Measurements from ENCODE around the gene GTF2F1. TPM values are rescaled to one million over a fixed set of nuclear protein-coding genes. Genes with fewer than 3 reads are reported as not detected.

GTF2F1 gene
- total RNA-seq, 1 experiment from 2014 or later, result 67.2 TPM

DNA sequence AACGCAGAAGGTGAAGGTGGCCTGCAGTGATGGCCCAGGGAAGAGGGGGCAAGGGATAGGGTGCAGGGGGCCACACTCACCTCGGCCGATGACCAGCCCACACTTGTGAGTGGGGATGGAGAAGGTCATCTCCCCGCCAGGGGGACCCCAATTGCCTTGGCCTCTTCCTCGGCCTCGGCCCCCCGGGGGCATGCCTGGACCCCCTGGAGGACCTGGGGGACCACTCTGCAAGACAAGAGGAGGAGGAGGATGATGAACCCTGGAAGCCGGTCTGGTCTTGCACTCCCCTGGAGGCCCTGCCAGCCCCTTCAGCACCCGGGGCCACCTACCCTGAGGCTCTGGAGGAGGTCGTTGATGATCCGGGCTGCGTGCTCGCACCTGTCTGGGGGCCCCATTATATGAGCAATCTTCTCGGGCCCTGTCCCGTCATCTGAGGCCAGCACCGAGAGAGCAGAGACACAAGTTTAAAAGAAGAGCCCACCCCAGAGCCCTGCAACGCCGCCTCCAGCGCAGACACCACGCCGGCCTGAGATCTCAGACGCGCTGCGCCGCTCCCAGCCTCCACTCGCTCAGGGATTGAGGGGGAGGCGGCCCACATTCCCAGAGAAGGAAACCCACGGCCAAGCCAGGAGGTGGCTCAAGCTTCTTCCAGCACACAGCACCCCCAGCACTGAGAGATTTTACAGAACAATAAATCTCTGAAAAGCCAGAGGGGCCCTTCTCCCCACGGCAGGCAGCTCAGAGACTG lies 23.9 kb upstream of the GTF2F1 start:
- peaks cover 3% of the 10 kb centered on the region for H3K79me1 ChIP-seq (ENCODE audit: insufficient read depth, low read depth, low read length, poor library complexity, severe bottlenecking)
- WGBS (ENCODE audit: extremely low coverage, insufficient read length, low lambda C conversion rate), result no CpG with 5 or more reads among the region's 29 CpGs
- H3K9ac ChIP-seq (ENCODE audit: extremely low read depth, insufficient read length, low read length), result no peak overlapping the region
- no peak overlapping the region for H3K4me2 ChIP-seq (ENCODE audit: insufficient read depth, insufficient read length, low read length)
- no peak overlapping the region for H2BK120ac ChIP-seq (ENCODE audit: low read depth, low read length, poor library complexity, severe bottlenecking)
- H3K27me3 ChIP-seq (ENCODE audit: insufficient read depth, low read length), result no peaks in the 10 kb centered on the region
- H4K20me1 ChIP-seq (ENCODE audit: control insufficient read depth, insufficient read depth, insufficient read length), result no peaks in the 10 kb centered on the region
- no peak overlapping the region for H3K14ac ChIP-seq (ENCODE audit: insufficient read depth, low read length)
- H3K9me3 ChIP-seq (ENCODE audit: control insufficient read depth, low read depth, low read length), result no peaks in the 10 kb centered on the region
- H2BK20ac ChIP-seq (ENCODE audit: low read depth, low read length, poor library complexity, severe bottlenecking), result no peak overlapping the region
- no peak overlapping the region for H4K5ac ChIP-seq (ENCODE audit: insufficient read length, low read depth, low read length)
- H3K56ac ChIP-seq (ENCODE audit: insufficient read length, low read depth, low read length), result no peak overlapping the region
- H3K27ac ChIP-seq (ENCODE audit: insufficient read length, low read depth, low read length), result no peak overlapping the region
- H3K4me1 ChIP-seq (ENCODE audit: insufficient read depth, low read length), result no peaks in the 10 kb centered on the region
- H3K36me3 Mint-ChIP-seq (ENCODE audit: insufficient read depth in 1 of 3, low read depth in 3 of 3), result peaks cover 47 to 87% (median 86%) of the 10 kb centered on the region in 3 experiments
- H3K23ac ChIP-seq (ENCODE audit: insufficient read length, low read depth, low read length), result no peak overlapping the region
- no peak overlapping the region for H3T11ph ChIP-seq (ENCODE audit: low read length)
- no peak overlapping the region for H2AK5ac ChIP-seq (ENCODE audit: insufficient read length, low read length)
- H2AFZ ChIP-seq (ENCODE audit: low read length), result no peak overlapping the region
- no peak for TF ChIP-seq CTCF (conservative IDR thresholded peaks at IDR 0.05)
- peaks cover 3 to 21% of the 10 kb centered on the region in 2 experiments for H3K4me1 Mint-ChIP-seq
- H3K18ac ChIP-seq (ENCODE audit: insufficient read length, low read depth, low read length), result no peak overlapping the region
- H2BK15ac ChIP-seq (ENCODE audit: low read depth, low read length), result no peak overlapping the region
- no peaks in the 10 kb centered on the region; a peak in 1 of 5 replicates for H3K9me3 Mint-ChIP-seq
- H3K27ac Mint-ChIP-seq, result peak overlapping the region in 1 of 3 experiments; percentile 74; a peak in 2 of 7 replicates
- H3K23me2 ChIP-seq (ENCODE audit: insufficient read length, low read depth, low read length, poor library complexity, severe bottlenecking), result no peaks in the 10 kb centered on the region
- no peak for DNase-seq
- no peak overlapping the region; a peak in 1 of 5 replicates for H3K4me3 Mint-ChIP-seq
- H2BK5ac ChIP-seq (ENCODE audit: insufficient read length, low read length), result no peak overlapping the region
- no peaks in the 10 kb centered on the region for H3K27me3 Mint-ChIP-seq (ENCODE audit: low read depth)
- no peak overlapping the region for H4K8ac ChIP-seq (replicated peaks; ENCODE audit: insufficient read length, low read depth, low read length)
- H4K91ac ChIP-seq (ENCODE audit: insufficient read length, low read depth, low read length), result no peak overlapping the region
- no peak overlapping the region for H2BK12ac ChIP-seq (ENCODE audit: insufficient read length, low read depth, low read length)
- peaks cover 21% of the 10 kb centered on the region; the same call in 1 of the 2 replicates for H3K79me2 ChIP-seq (ENCODE audit: insufficient read depth, low read length)
- H3K4ac ChIP-seq (ENCODE audit: low read depth, low read length), result no peak overlapping the region
